ENCODE data around the gene GGNBP2.

GGNBP2 gene

GRCh38 chr17:36544307-36545076 lies at the start of gene GGNBP2:
GGNBP2 (plus strand) TSS chr17:36544919; CDS start chr17:36545725, 806 bp downstream.
- H3K4me3 ChIP-seq (ENCODE audit: low read depth in 1 of 2, low read length in 2 of 2) = peak within 1 kb of the TSS; percentile 94 to 95
- peak within 1 kb of the TSS; percentile 99 for H3K27ac ChIP-seq (ENCODE audit: low read depth, low read length)
- no peaks in the 10 kb centered on the region for H3K9me3 ChIP-seq (ENCODE audit: low read length)
- H3K36me3 ChIP-seq (ENCODE audit: insufficient read depth, low read length) = no peaks in the 10 kb centered on the region
- H3K4me1 ChIP-seq (ENCODE audit: insufficient read depth, low read length) = peaks cover 37% of the 10 kb centered on the region
- no peaks in the 10 kb centered on the region for H3K27me3 ChIP-seq (ENCODE audit: control insufficient read depth in 1 of 2, insufficient read depth in 2 of 2, low read length in 2 of 2)
- H3K9ac ChIP-seq (ENCODE audit: low read length) = peak within 1 kb of the TSS; percentile 98

GRCh38 chr17:36495076-36495578 lies 49.6 kb upstream of the GGNBP2 start:
- Histone ChIP-seq H3K27me3 (ENCODE audit: control insufficient read depth in 1 of 2, insufficient read depth in 2 of 2, low read length in 2 of 2) (no peaks in the 10 kb centered on the region), H3K36me3 (ENCODE audit: insufficient read depth, low read length) (peaks cover 66% of the 10 kb centered on the region), H3K27ac (ENCODE audit: low read depth, low read length) (no peak overlapping the region), H3K4me3 (ENCODE audit: low read depth in 1 of 2, low read length in 2 of 2) (no peak overlapping the region), H3K4me1 (ENCODE audit: insufficient read depth, low read length) (no peaks in the 10 kb centered on the region), H3K9ac (ENCODE audit: low read length) (no peak overlapping the region), H3K9me3 (ENCODE audit: low read length) (no peaks in the 10 kb centered on the region)

- Histone ChIP-seq H3K27me3 (ENCODE audit: control insufficient read depth in 1 of 2, insufficient read depth in 2 of 2, low read length in 2 of 2) (no peaks in the 10 kb centered on the region), H3K36me3 (ENCODE audit: insufficient read depth, low read length) (peaks cover 71% of the 10 kb centered on the region), H3K9ac (ENCODE audit: low read length) (no peak overlapping the region), H3K27ac (ENCODE audit: low read depth, low read length) (no peak overlapping the region), H3K4me1 (ENCODE audit: insufficient read depth, low read length) (no peaks in the 10 kb centered on the region), H3K9me3 (ENCODE audit: low read length) (no peaks in the 10 kb centered on the region), H3K4me3 (ENCODE audit: low read depth in 1 of 2, low read length in 2 of 2) (no peak overlapping the region)
Observed at GRCh38 chr17:36496018-36496789, 48.5 kb upstream of the GGNBP2 start.

- no peaks in the 10 kb centered on the region for H3K4me1 ChIP-seq (ENCODE audit: insufficient read depth, low read length)
- no peak overlapping the region for H3K4me3 ChIP-seq (ENCODE audit: low read depth in 1 of 2, low read length in 2 of 2)
- no peaks in the 10 kb centered on the region for H3K9me3 ChIP-seq (ENCODE audit: low read length)
- no peak overlapping the region for H3K9ac ChIP-seq (ENCODE audit: low read length)
- no peak overlapping the region for H3K27ac ChIP-seq (ENCODE audit: low read depth, low read length)
- peaks cover 62% of the 10 kb centered on the region for H3K36me3 ChIP-seq (ENCODE audit: insufficient read depth, low read length)
- H3K27me3 ChIP-seq (ENCODE audit: control insufficient read depth in 1 of 2, insufficient read depth in 2 of 2, low read length in 2 of 2) = no peaks in the 10 kb centered on the region
Observed at GRCh38 chr17:36498155-36498554, 46.6 kb upstream of the GGNBP2 start.

- no peak overlapping the region for H3K27ac ChIP-seq (ENCODE audit: low read depth, low read length)
- H3K36me3 ChIP-seq (ENCODE audit: insufficient read depth, low read length) = peaks cover 59% of the 10 kb centered on the region
- H3K4me3 ChIP-seq (ENCODE audit: low read depth in 1 of 2, low read length in 2 of 2) = no peak overlapping the region
- no peaks in the 10 kb centered on the region for H3K27me3 ChIP-seq (ENCODE audit: control insufficient read depth in 1 of 2, insufficient read depth in 2 of 2, low read length in 2 of 2)
- no peaks in the 10 kb centered on the region for H3K9me3 ChIP-seq (ENCODE audit: low read length)
- no peaks in the 10 kb centered on the region for H3K4me1 ChIP-seq (ENCODE audit: insufficient read depth, low read length)
- no peak overlapping the region for H3K9ac ChIP-seq (ENCODE audit: low read length)
Observed at GRCh38 chr17:36498560-36499300, 46.0 kb upstream of the GGNBP2 start.

- H3K4me3 ChIP-seq (ENCODE audit: low read depth in 1 of 2, low read length in 2 of 2) = no peak overlapping the region
- no peaks in the 10 kb centered on the region for H3K4me1 ChIP-seq (ENCODE audit: insufficient read depth, low read length)
- H3K27ac ChIP-seq (ENCODE audit: low read depth, low read length) = no peak overlapping the region
- no peaks in the 10 kb centered on the region for H3K9me3 ChIP-seq (ENCODE audit: low read length)
- H3K36me3 ChIP-seq (ENCODE audit: insufficient read depth, low read length) = peaks cover 55% of the 10 kb centered on the region
- H3K27me3 ChIP-seq (ENCODE audit: control insufficient read depth in 1 of 2, insufficient read depth in 2 of 2, low read length in 2 of 2) = no peaks in the 10 kb centered on the region
- no peak overlapping the region for H3K9ac ChIP-seq (ENCODE audit: low read length)
Observed at GRCh38 chr17:36500745-36501225, 43.9 kb upstream of the GGNBP2 start.

GRCh38 chr17:36501351-36501750 lies 43.4 kb upstream of the GGNBP2 start:
- Histone ChIP-seq H3K9ac (ENCODE audit: low read length) (no peak overlapping the region), H3K27ac (ENCODE audit: low read depth, low read length) (no peak overlapping the region), H3K4me3 (ENCODE audit: low read depth in 1 of 2, low read length in 2 of 2) (no peak overlapping the region), H3K36me3 (ENCODE audit: insufficient read depth, low read length) (peaks cover 54% of the 10 kb centered on the region), H3K4me1 (ENCODE audit: insufficient read depth, low read length) (no peaks in the 10 kb centered on the region), H3K27me3 (ENCODE audit: control insufficient read depth in 1 of 2, insufficient read depth in 2 of 2, low read length in 2 of 2) (no peaks in the 10 kb centered on the region), H3K9me3 (ENCODE audit: low read length) (no peaks in the 10 kb centered on the region)

- Histone ChIP-seq H3K4me1 (ENCODE audit: insufficient read depth, low read length) (no peaks in the 10 kb centered on the region), H3K27ac (ENCODE audit: low read depth, low read length) (no peak overlapping the region), H3K27me3 (ENCODE audit: control insufficient read depth in 1 of 2, insufficient read depth in 2 of 2, low read length in 2 of 2) (no peaks in the 10 kb centered on the region), H3K9ac (ENCODE audit: low read length) (no peak overlapping the region), H3K36me3 (ENCODE audit: insufficient read depth, low read length) (peaks cover 56% of the 10 kb centered on the region), H3K4me3 (ENCODE audit: low read depth in 1 of 2, low read length in 2 of 2) (no peak overlapping the region), H3K9me3 (ENCODE audit: low read length) (no peaks in the 10 kb centered on the region)
Observed at GRCh38 chr17:36501963-36502362, 42.8 kb upstream of the GGNBP2 start.

- H3K4me1 ChIP-seq (ENCODE audit: insufficient read depth, low read length) = no peaks in the 10 kb centered on the region
- H3K4me3 ChIP-seq (ENCODE audit: low read depth in 1 of 2, low read length in 2 of 2) = no peak overlapping the region
- no peak overlapping the region for H3K9ac ChIP-seq (ENCODE audit: low read length)
- peaks cover 50% of the 10 kb centered on the region for H3K36me3 ChIP-seq (ENCODE audit: insufficient read depth, low read length)
- no peaks in the 10 kb centered on the region for H3K27me3 ChIP-seq (ENCODE audit: control insufficient read depth in 1 of 2, insufficient read depth in 2 of 2, low read length in 2 of 2)
- no peaks in the 10 kb centered on the region for H3K9me3 ChIP-seq (ENCODE audit: low read length)
- H3K27ac ChIP-seq (ENCODE audit: low read depth, low read length) = no peak overlapping the region
Observed at GRCh38 chr17:36503456-36504155, 41.1 kb upstream of the GGNBP2 start.

GRCh38 chr17:36504156-36504545 lies 40.6 kb upstream of the GGNBP2 start:
- Histone ChIP-seq H3K27me3 (ENCODE audit: control insufficient read depth in 1 of 2, insufficient read depth in 2 of 2, low read length in 2 of 2) (no peaks in the 10 kb centered on the region), H3K4me3 (ENCODE audit: low read depth in 1 of 2, low read length in 2 of 2) (no peak overlapping the region), H3K4me1 (ENCODE audit: insufficient read depth, low read length) (no peaks in the 10 kb centered on the region), H3K9me3 (ENCODE audit: low read length) (no peaks in the 10 kb centered on the region), H3K27ac (ENCODE audit: low read depth, low read length) (no peak overlapping the region), H3K36me3 (ENCODE audit: insufficient read depth, low read length) (peaks cover 45% of the 10 kb centered on the region), H3K9ac (ENCODE audit: low read length) (no peak overlapping the region)
